ENCODE measurements around the gene AK5.

Gene AK5, protein sequence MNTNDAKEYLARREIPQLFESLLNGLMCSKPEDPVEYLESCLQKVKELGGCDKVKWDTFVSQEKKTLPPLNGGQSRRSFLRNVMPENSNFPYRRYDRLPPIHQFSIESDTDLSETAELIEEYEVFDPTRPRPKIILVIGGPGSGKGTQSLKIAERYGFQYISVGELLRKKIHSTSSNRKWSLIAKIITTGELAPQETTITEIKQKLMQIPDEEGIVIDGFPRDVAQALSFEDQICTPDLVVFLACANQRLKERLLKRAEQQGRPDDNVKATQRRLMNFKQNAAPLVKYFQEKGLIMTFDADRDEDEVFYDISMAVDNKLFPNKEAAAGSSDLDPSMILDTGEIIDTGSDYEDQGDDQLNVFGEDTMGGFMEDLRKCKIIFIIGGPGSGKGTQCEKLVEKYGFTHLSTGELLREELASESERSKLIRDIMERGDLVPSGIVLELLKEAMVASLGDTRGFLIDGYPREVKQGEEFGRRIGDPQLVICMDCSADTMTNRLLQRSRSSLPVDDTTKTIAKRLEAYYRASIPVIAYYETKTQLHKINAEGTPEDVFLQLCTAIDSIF

DNA sequence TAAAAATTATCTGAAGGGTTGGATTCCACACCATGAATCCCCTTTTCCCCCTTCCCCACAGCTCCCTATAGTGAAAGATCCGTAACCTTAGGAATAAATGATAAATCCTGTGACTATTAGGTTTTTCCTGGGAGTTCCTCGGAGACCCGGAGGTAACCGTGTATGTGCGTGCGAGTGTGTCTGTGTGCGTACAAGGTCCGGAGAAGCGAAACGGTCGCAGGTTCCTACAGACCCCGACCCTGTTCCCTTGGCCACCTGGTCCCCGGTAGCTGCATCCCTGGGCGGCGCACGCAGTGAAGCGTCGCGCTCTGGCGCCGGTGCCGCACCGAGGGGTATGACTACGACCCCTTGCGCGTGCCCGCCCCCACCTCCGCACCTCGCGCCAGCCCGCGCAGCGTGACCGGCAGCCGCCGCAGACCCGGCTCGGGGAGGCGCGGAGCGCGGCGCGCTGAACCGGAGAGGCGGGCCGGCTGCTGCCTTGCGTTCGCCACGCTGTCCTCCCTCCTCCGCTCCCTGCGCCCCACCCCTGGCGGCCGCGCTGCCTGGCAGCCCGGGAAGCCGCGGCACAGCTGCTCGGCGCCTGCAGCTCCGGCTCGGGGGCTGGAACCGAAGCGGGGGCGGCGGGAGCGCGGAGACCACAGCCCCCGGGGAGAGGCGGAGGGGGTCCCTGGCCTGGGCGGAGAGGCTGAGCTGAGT, at the start of gene AK5:
TSS of gene AK5 (plus strand) at position 529 of the 696 bp plus-strand sequence. CDS start 295 bp downstream, outside the sequence.
- peak; percentile 42 for DNase-seq

DNA sequence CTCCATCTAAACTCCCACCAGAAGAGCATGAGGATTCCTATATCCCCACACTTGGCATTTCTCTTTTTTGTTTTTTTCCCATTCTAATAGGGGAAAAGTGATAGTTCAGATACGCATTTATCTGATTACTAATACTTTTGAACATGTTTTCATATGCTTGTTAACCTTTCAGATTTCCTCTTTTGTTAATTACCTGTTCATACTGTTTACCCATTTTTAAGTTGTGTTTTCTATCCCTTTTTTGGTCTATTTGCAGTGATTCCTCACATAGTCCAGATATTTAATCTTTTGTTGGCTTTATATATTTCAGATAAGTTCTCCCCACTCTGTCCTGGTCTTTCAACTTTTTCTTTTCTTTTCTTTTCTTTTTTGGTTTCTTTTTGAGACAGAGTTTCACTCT, 49.0 kb upstream of the AK5 start:
- no peak for DNase-seq

DNA sequence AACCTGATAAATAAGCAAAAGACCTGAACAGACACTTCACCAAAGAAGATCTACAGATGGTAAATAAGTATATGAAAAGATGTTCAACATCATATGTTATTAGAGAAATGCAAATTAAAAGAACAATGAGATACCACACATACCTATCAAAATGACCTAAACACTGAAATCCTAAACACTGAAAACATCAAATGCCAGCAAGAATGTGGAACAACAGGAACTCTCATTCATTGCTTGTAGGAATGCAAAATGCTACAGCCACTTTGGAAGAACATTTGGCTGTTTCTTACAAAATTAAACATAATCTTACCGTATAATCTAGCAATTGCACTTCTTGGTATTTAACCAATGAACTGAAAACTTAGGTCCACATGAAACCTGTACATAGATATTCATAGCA, 47.7 kb upstream of the AK5 start:
- no peak for DNase-seq

DNA sequence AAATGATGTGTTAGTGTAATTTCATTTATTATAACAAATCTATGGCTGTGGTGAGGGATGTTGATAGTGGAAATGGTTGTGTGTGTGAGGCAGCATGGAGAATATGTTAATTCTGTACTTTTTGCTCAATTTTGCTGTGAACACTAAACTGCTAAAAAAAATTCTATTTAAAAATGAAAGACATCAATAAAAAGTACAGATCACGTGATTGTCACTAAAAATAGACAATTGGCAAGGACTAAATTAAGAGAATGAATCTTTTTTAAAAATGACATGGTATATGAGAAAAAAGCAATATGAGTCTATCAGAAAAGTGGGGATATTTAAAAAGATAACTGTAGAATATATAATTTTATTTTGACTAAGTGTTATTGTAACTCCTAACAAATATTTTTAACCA, 46.9 kb upstream of the AK5 start:
- no peak for DNase-seq

DNA sequence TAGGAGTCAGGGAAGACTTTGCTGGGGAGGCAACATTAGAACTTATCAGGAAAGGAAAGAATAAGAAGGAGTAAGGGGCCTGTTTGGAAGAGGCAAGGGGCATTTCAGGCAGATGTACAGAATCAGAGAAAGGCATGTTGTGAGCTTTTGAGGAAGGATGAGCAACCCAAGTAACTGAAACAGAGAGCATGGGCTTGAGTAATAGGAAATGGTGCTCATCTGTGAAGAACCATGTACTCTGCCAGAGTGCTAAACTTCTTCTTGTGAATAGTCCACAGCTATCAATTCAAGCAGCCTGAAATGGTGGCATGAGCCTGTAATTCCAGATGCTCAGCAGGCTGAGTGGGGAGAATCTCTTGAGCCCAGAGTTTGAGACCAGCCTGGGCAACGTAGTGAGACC, 43.4 kb upstream of the AK5 start:
- DNase-seq = no peak

DNA sequence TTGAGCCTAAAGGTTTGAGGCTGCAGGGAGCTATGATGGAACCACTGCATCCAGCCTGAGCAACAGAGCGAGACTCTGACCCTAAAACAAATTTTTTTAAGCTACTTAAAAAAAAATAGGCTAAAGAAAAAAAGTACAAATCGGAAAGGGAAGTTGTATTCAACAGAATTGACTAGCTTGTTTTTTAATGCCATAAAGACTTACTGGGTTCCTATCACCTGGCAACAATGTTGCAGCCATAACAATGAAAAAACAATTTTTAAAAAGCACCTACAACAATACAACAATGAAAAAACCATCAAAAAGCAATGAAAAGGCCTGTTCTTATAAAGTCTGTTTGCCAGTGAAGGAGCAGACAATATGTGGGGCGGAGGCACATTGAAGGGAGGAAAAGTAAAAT, 42.5 kb upstream of the AK5 start:
- no peak for DNase-seq

DNA sequence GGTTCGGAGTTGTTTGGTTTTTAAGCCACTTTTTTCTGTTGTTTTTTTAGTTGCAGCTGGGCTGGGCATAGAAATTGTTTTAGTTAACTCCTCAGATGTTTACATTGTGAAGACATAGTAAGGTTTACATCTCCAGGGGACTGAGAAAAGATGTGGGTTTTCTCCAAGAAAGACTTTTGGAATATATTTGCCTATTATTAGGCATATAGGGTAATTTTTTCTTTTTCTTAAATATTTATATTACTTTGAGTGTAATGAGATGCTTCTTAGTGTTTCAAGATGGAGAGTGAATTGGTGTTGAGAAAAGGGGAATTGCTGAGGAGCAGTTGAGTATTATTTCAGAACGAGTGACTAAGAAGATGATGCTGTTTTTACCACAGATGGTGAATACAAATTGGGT, 36.0 kb upstream of the AK5 start:
- DNase-seq = no peak

DNA sequence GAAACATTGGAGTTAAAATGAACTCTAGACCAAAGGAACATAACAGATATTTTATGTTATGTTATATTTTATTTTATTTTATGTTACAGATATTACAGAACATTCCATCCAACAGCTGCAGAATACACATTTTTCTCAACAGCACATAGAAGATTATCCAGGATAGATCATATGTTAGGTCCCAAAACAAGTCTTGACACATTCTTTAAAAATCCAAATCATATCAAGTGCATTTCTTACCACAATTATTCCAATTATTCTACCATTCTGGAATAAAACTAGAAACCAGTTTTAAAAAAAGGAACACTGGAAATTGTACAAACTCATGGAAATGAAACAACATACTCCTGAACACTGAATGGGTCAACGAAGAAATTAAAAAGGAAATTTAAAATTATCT, 31.7 kb upstream of the AK5 start:
- DNase-seq = no peak

DNA sequence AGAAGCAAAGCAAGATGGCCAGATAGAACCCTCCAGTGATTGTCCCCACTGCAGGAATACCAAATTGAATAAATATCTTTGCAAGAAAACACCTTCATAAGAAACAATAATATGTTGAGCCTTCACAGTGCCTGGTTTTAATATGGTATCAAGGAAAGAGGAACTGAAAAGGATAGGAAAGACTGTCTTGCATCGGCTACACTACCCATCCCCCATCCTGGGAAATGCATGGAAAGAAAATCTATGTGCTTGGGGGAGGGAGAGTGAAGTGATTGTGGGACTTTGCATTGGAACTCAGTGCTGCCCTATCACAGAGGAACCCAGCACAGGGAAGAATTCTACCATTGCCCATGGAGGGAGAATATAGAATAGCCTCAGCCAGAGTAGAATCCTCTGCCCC, 28.6 kb upstream of the AK5 start:
- DNase-seq = no peak

DNA sequence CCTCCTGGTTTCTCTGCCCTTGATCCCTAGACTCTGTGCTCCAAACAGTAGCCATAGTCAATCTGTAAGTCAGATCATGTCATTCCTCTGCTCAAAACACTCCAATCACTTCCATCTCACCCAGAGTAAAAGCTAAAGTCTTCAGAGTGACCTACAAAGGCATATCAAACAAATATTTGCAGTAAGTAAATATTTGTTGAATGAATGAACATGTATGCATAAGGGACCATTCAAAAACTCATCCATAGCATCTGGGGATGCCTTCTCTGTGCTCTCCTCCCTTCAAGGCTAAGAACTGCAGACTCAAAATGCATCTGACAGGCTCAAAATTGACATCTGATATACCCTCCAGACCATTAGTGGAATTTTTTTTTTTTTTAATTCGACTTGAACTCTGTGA, 18.1 kb upstream of the AK5 start:
- DNase-seq = no peak

DNA sequence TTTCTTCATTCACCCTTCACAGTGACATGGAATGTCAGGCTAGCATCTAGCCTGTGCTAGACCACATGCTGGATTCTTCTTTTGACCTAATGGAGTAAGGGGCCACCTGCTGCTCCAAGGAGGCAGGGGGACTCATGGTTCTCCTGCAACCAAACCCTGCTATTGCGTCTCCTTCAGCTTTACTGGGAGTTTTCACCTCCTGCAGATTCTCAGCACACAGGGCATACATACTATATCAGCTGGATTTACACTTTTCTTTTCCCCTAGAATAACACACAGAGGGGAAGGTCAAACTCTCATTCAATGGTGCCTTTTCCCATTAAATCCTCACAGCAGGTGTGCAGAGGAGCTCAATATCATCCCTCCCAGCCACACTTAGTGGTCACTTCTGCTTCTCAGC, 16.6 kb upstream of the AK5 start:
- no peak for DNase-seq

DNA sequence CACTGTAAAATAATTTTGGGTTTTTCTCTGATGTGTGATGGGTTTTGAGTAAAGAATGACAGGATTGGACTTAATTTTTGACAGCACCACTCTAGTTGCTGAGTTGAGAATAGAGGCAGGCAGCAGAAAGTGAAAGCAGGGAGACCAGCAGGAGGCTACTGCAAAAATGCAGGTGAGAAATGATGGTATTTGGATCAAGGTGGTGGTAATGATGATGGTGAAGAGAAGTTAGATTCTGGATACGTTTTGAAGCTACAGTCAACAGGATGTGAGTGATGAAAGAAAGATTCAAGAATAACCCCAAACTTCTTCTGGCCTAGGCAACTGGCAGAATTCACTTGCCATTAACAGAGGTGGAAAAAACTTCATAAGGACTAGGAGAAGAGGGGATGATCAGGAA, 14.8 kb upstream of the AK5 start:
- no peak for DNase-seq

DNA sequence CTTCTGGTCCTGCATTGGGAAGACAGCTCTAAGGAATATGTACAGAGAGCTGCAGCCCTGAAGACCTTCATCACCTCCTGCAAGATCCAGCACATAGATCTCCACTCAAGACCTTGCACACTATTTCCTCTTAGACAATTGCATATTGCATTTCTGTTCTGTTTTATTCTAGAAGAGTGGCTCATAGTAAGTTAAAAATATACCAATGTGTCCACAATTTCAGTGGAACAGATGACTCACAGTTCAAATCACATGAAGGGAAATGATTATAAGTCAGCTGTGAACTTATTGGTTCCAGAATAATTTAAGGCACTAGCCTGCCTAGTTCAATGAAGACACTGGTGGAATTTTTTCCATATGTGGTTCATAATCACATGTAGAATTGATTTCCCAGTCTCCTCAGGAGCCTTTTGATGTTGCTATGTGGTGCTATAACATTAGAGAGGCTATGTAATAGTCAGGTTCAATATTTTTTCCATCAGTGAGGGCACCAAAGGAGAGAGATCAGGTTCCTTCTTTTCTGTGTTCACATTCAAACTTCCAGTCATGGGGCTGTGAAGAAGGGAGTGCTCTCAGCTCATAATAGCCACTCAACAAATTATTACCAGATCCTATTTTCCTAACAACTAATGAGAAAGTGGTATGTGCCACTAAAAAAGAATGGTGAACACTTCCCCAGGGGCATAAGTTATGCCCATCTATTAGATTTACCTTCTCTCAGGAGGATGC, 9.8 kb upstream of the AK5 start:
- no peak for DNase-seq

DNA sequence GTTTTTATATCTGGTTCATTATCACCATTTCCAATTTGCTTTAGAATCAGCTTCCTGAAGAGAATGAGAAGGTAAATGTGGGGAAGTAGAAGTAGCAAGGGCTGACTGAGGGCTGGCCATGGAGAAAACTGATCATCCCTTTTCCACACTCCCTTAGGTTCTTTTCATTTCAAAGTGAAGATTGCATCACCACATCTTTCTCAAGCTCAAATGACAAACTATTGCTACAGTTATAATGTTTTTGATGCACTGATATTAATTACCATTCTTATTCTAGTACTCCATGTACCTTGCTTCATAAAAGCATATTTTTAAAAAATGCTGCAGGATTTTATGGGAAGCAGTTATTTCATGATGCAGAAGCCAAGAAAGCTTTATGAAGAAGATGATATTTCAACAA, 7.9 kb upstream of the AK5 start:
- DNase-seq = no peak

DNA sequence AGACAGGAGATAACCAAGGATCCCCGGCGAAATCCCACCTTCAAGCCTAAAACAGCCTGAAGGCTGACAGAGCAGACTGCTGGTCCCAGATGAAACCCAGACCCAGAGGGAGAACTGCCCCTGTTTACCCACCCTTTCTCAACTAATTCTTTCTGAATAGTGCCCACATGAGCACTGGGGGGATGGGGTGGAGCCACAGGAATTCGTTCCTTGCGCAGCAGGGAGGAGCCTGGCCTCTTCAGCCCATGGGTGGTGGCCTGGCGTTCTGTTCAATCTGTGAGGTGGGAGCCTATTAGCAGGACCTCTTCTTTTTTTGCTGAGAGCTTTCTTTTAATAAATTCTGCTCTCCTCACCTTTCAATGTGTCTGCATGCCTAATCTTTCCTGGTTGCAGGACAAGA, 6.6 kb upstream of the AK5 start:
- no peak for DNase-seq

DNA sequence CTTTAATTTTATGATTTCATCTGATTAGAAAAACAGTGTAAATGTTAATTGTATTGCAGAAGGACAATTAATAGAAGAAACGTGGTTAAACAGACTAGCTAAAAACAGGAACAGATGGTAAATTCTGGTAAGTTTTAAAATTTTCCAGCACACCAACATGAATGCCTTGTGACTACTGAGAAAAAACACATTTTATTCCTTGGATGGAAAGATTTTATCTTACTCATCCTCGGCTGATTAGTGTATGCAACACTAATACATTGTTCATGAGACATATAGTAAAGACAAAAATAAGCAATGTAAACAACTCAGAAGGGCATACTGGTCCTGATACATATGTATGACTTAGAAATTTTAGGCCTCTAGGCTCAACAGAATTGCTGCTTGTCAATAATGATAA, 4.9 kb upstream of the AK5 start:
- no peak for DNase-seq

DNA sequence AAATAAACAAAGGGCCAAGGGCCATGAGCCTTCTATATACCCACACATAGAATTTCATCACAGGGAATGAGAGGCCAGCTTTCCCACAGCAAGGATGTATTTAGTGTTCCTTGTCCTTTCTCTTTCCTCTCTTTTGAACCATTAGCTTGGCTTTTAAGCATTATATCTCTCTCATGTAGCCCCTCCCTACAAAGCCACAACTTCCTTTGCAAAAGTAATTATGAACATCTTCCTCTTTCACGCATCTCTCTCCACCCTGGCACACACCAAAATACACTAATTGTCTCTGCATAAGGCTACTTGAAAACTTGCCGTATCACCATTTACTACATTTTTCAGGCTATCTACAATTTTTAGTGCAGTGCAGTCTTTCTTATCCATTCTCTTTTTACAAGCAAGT, 1.9 kb upstream of the AK5 start:
- DNase-seq = no peak

DNA sequence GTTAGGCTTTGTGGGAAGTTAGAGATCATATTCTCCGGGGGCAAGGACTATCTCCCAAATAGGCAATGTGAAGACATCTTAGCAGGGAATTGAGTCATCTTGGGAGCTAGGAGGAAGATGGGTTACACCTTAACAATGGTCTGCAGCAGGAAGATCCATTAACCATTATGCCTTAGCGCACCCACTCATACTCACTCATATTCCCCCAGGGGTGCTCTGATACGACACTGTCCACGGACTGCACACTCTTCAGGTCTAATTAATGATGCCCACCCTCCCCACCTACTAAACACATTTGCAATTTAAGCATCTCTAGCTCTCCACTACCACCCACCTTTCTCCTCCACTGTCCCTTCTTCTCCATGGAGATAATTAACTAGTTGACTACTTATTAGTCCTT, 857 bp upstream of the AK5 start:
- DNase-seq = no peak

DNA sequence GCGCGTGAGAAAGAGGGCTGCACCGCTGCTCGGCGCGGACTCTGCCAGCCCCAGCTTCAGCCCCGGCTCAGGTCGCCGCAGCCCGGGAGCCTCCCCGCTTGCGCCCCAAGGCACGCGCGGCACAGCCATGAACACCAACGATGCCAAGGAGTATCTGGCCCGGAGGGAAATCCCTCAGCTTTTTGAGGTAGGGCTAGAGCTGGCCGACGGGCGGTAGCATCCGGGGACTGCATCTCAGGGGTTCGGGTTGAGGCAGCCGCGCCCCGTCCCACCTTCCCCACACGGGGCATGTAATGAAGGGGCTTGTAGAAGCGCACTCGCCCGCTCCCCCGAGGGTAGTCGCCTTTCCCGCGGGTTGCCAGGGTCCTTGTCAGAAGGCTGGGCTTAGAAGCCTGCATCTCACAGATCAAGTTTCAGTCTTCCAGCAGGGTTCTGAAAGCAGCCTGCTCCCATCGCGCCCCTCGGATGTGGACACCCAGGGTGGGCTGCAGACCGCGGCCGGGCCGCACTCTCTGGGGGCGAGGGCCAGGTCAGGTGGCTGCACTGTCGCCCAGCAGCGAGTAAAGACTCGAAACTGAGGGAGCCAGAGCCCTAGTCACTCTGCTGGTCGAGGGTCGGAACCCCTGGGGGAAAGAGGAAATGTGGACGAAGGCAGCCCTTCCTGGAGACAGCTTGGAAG, 507 bp downstream of the AK5 start:
- DNase-seq = peak; percentile 25

DNA sequence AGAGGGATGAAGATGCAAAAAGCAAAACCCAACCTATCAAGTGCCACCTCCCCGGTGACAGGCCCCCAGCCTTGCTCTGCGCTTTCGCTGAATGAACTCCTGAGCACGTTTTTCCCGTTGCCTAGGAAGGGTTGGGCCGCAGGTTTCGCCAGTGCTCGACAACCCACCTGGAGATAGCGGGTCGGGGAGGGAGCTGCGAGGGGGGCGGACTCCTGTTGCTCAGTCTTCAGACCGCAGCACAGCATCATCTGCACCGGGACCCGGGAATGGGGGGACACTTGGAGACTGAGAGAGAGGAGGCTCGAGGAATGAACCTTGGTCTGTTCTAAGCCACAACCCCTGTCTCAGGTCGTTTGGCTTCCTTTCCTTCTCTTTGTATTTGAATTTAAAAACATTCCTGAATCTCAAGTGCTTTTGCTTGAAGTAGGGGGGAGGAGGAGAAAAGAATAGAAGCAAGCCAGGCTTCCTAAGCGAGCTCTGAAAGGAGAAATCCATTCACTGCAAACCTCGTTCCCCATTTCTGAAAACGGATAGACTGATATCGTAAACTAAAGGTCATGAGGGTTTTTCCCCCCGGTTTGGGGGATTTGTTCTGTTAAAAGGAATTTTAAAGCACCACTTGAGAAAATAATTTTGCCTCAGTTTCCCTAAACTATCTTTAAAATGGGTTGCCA, 1.2 kb downstream of the AK5 start:
- DNase-seq = peak; percentile 8

DNA sequence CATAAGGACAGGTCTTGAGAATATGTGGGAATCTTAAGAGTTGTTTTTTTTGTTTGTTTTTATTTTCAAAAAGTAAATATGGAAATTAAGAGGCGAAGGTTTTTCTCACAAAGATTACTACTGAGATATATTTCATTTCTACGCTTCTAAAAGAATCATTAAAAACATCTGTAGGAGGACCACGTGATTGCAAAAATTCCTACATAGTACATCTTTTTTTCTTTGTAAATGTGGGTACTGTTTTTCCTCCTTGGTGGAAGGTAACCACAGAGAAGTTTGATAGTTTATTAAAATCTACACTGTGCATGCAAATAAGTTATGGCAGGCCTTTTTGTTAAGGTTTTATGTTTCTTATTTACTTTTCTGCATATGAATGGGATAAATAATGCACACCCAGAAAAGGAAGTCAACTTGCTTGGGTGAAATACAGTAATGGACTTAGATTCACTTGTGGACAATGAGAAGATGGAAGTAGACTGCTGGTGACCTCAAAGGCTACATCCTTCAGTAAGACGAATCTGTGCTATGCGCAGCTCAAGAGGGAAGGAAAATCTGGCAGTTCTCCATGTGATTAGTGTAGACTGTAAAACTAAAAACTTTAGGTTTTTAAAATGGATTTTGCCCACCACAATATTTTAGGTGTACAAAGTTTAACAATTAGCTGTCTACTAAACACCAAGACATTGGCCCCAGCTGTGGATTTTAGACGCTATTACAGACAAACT, 2.0 kb downstream of the AK5 start:
- no peak for DNase-seq

DNA sequence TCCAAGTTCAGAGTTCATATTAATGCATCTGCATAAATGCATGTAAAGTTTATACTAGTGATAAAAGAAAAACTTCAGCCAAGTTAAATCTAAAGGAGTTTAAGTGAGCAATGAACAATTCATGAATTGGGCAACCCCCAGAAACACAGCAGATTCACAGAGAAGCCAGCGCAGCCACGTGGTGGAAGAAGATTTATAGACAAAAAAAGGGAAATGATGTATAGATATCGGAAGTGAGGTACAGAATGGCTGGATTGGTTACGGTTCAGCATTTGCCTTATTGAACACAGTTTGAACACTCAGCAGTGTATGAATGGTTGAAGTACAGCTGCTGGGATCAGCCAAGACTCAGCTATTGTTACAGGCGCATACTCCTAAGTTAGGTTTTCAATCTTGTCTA, 5.7 kb downstream of the AK5 start:
- DNase-seq = no peak
